NCI-H345 treated with DMSO at 0.1 percent for 48 hours (cell line): ENCODE results near the gene KLF8.

Experiments used
- DNase-seq: peaks from one replicate; lab custom pipeline; 2025; ENCODE audit not compliant: unreplicated experiment; lab: John Stamatoyannopoulos, UW

The KLF8 gene

DNA sequence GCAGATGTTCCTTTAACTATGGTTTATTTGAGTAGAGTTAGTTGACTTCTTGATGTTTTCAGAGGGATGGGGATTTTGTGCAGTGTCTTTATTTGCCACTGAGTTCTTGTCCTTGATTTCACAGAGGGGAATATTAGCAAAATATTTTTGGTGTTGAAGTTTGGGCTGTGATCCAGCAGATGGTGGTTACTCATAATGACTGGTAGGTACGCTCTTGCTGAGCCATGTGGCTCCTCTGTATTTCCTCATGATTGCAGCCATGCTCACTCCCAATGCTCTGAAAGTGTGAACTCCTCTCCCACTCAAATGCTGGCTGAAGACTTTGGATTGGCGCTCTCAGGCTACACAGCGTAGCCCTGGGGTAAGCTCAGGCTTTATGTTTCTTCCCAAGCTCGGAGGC is 77.7 kb downstream of the KLF8 start:
- DNase-seq: no peak

DNA sequence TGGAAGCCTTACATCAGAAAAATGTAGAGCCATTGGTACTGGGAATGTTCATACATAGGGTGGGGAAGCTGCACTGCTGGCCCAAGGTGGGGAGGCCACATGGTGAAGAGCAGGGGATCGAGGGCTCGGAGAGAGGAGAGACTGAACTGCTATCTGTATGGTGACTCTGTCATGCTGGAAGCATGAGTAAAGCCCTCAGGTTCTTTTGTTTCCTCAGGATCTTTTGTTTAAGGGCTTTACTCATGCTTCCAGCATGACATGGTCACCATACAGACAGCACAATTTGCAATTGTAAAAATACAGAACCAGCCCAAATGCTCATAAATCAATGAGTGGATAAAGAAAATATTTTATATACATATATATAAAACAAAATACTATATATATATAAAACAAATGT is 78.4 kb downstream of the KLF8 start:
- DNase-seq: no peak

DNA sequence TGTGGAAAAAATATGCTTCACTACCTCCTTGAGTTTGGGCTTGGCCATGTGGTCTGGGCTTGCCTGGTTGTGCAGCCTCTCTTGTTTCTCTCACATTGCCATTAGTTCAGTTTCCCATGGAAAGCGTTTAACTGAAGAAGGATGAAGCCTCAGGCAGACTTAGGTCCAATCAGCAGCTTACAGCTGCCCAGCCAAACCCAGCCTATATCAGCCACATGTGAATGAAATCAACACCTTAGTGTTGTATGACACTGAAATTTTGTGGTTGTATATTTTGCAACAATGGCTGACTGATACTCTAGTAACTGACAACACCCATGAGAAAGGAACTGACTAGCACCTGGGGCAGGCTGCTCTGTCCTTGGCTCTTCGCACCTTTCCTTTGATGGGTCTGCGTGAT is 81.2 kb downstream of the KLF8 start:
- DNase-seq: no peak

DNA sequence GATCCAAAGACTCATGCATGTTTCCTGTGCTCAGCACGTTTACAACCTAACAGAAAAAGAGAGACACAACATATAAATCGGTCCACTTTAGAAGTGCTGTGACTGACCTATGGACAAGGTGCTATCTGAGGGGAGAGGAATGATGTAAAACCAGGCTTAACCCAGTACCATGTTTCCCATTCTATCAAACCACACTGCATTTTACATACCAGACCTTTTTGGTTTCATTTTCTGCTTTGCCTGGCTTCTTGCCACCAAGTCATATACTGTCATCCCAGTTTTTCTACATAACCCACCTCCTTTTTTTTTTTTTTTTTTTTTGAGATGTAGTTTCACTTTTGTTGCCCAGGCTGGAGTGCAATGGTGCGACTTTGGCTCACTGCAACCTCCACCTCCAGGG is 82.2 kb downstream of the KLF8 start:
- no peak for DNase-seq

DNA sequence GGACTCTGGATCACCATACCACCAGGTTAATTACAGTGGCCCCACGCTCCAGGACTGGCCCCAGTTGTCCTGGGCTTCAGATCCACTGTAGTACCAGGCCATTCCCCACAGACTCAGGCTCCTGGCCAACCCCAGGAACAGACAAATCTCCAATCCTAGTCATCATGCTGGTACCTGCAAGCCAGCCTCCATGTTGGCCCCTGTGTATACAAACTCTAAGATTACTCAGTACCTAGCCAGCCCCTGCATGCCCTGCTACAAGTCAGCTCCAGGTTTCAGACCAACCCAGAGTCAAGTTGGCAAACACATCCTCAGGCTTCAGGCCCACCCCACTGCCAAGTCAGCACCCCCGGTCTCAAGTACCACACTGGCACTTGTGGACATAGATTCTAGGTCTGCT is 85.9 kb downstream of the KLF8 start:
- DNase-seq: no peak

DNA sequence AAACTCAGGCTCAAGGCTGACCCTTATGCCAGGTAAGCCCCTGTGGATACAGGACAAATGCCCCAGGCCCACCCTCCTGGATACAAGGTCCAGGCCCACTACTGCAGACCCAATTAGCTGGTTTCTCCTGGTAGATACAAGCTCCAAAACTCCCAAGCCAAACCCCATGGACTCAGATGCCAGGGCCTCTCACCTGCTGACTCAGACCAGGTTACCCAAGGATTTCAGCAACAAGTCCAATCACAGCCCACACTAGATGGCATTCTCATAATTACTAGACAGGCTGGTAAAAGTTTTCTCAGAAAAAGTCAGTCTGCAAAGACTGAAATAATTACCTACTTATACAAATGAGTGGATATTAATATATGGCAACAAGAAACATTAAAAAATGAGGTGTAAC is 87.0 kb downstream of the KLF8 start:
- DNase-seq: no peak
